K562 (cell line): Measurements from ENCODE around the gene MOGAT2. TPM values are rescaled to one million over a fixed set of nuclear protein-coding genes. Genes with fewer than 3 reads are reported as not detected.
A peak's percentile ranks its signal among the peaks of the same experiment; 100 is the strongest.

ENCODE experiments used
- AFF1 ChIP-seq, 2 experiments: fragments of 450-650 bp; IDR thresholded peaks; 2 replicates each; pipeline ENCODE4 v1.6.1; 2018; ENCODE audit warnings: mild to moderate bottlenecking in 2 of 2, low read depth in 1 of 2; ENCODE audit not compliant: partially characterized antibody in 2 of 2
- CBX3 ChIP-seq, 2 experiments: IDR thresholded peaks; 1 replicate in 1 of 2; 2 replicates in 1 of 2; pipeline ENCODE4 v1.6.1; 2012; ENCODE audit warnings: inconsistent platforms in 2 of 2, low read length in 2 of 2, borderline replicate concordance in 1 of 2, control low read depth in 1 of 2
- CTCFL ChIP-seq: IDR thresholded peaks from 2 replicates; pipeline ENCODE4 v1.6.1; 2011; ENCODE audit warnings: borderline replicate concordance, low read depth, mild to moderate bottlenecking, moderate library complexity, low read length; ENCODE audit not compliant: insufficient read depth, poor library complexity, severe bottlenecking
- GATAD2A ChIP-seq: fragments of 450-650 bp; IDR thresholded peaks from 2 replicates; pipeline ENCODE4 v1.6.1; 2017
- NFIC ChIP-seq: fragments of 450-650 bp; IDR thresholded peaks from 2 replicates; pipeline ENCODE4 v1.6.1; 2017; ENCODE audit warnings: mild to moderate bottlenecking, inconsistent platforms
- NUFIP1 ChIP-seq: fragments of 450-650 bp; IDR thresholded peaks from 2 replicates; pipeline ENCODE4 v1.6.1; 2018; ENCODE audit not compliant: partially characterized antibody
- RCOR1 ChIP-seq, 2 experiments: IDR thresholded peaks; 2 replicates each; pipeline ENCODE4 v1.6.1; 2012; ENCODE audit warnings: low read depth in 2 of 2, low read length in 2 of 2, borderline replicate concordance in 1 of 2, improper control_type of control experiment in 1 of 2
- RNF2 ChIP-seq: sonication (generic); IDR thresholded peaks from 2 replicates; pipeline ENCODE4 v1.6.1; 2016
- TEAD1 ChIP-seq, 2 experiments: fragments of 450-650 bp in 1 of 2; sonication (generic) in 1 of 2; formaldehyde crosslinking; IDR thresholded peaks; 2 replicates each; pipeline versions ENCODE4 v1.4.0 to v1.8.0; 2020 to 2022; ENCODE audit warnings: mild to moderate bottlenecking in 2 of 2, missing genetic modification reagents in 1 of 2
- TSC22D4 ChIP-seq: fragments of 450-650 bp; IDR thresholded peaks from 2 replicates; pipeline ENCODE4 v1.6.1; 2016; ENCODE audit warnings: missing genetic modification characterization, missing biosample characterization, control low read depth
- VEZF1 ChIP-seq: fragments of 200-800 bp; sonication (Bioruptor generic); IDR thresholded peaks from 2 replicates; pipeline ENCODE4 v1.6.1; 2017; ENCODE audit warnings: missing genetic modification characterization, missing compliant biosample characterization
- ZBTB2 ChIP-seq: fragments of 450-650 bp; IDR thresholded peaks from 2 replicates; pipeline ENCODE4 v1.6.1; 2016; ENCODE audit warnings: antibody characterized with exemption
- ZBTB9 ChIP-seq: fragments of 450-650 bp; formaldehyde crosslinking; IDR thresholded peaks from 2 replicates; pipeline ENCODE4 v1.4.0; 2020; ENCODE audit warnings: mild to moderate bottlenecking, moderate library complexity
- ZNF224 ChIP-seq: sonication (generic); formaldehyde crosslinking; IDR thresholded peaks from 2 replicates; pipeline ENCODE4 v1.8.0; 2022; ENCODE audit warnings: mild to moderate bottlenecking, missing genetic modification reagents
- ZNF551 ChIP-seq: fragments of 250-450 bp; sonication (Bioruptor Pico); IDR thresholded peaks from 2 replicates; pipeline ENCODE4 v1.5.0; 2021; ENCODE audit warnings: mild to moderate bottlenecking, moderate library complexity
- ZNF766 ChIP-seq: fragments of 200-800 bp; sonication (Bioruptor generic); conservative IDR thresholded peaks from 2 replicates; pipeline ENCODE4 v1.6.1; 2016; ENCODE audit warnings: missing genetic modification characterization, missing compliant biosample characterization
- polyA plus RNA-seq, 8 experiments: library from polyadenylated mRNA; depleted of rRNA in 4 of 8; stranded (reverse) in 5 of 8; unstranded in 3 of 8; fragments of >200 nt; fragmentation: Nextera tagmentation in 2 of 8; fragmentation: Illumina TruSeq in 1 of 8; extraction: Ambion mirVana in 2 of 8; extraction: Trizol in 1 of 8; gene quantifications; 2 replicates each; pipeline versions ENCODE4 v1.2.1 to v1.2.3, GENCODE V29; 2011 to 2014; ENCODE audit warnings: inconsistent platforms in 1 of 8, missing spikeins in 1 of 8
- total RNA-seq, 7 experiments: library from RNA; depleted of rRNA in 6 of 7; stranded (reverse); fragments of >200 nt in 6 of 7; fragmentation: Illumina TruSeq in 2 of 7; extraction: Trizol in 2 of 7; gene quantifications; 2 replicates each; pipeline versions ENCODE4 v1.2.1 to v1.2.3, GENCODE V29; 2011 to 2021; ENCODE audit warnings: low replicate concordance in 1 of 7

The MOGAT2 gene
- total and polyA plus RNA-seq, 9 of the 15 experiments (the other 6 are each of a cell fraction or from before 2014, with no cell fraction given): 0.09 TPM; not detected in 7

- TF ChIP-seq VEZF1 (CRISPR knock-in tag) (peak; percentile 87), RCOR1 (IDR thresholded peaks at IDR 0.05; ENCODE audit: borderline replicate concordance in 1 of 2, low read depth in 2 of 2, low read length in 2 of 2) (0 out of 4 replicates have a peak, but pooled peaks of 1 of the 2 experiments have one; percentile 15), NFIC (peak; percentile 12; the same call in 1 of the 2 replicates), CTCFL (peak; percentile 65), ZBTB2 (peak; percentile 23; the same call in 1 of the 2 replicates), AFF1 (IDR thresholded peaks at IDR 0.05; ENCODE audit: low read depth in 1 of 2, partially characterized antibody in 2 of 2) (peak in 1 of 2 experiments; percentile 21), GATAD2A (0 out of 2 replicates have a peak, but pooled peaks have one; percentile 58), RNF2 (peak; percentile 72), ZNF766 (CRISPR knock-in tag) (peak; percentile 97), CBX3 (IDR thresholded peaks at IDR 0.05; ENCODE audit: borderline replicate concordance in 1 of 2, low read length in 2 of 2) (peak in 1 of 2 experiments; percentile 11; a peak in 1 of 3 replicates), ZNF224 (no peak), ZNF551 (CRISPR knock-in tag) (no peak), ZBTB9 (no peak), TEAD1 (CRISPR knock-in tag; IDR thresholded peaks at IDR 0.05) (peak; percentile 43 to 60; a peak in 1 of 4 replicates), NUFIP1 (peak; percentile 90), TSC22D4 (tag) (no peak)
Observed at GRCh38 chr11:75768112-75768908, 50.7 kb downstream of the MOGAT2 start, which contains the start of gene DGAT2 (continued).
